ENCODE data around the gene ZNF776.

- no peak for TF ChIP-seq POLR2A (IDR thresholded peaks at IDR 0.05)
- no peak for TF ChIP-seq CTCF (IDR thresholded peaks at IDR 0.05)
These were observed 60.9 kb downstream of the ZNF776 start for GRCh38 chr19:57807541-57807940.
